Body of pancreas (tissue), 4 donors: Measurements from ENCODE around the gene GLRX3. TPM values are rescaled to one million over a fixed set of nuclear protein-coding genes. Genes with fewer than 3 reads are reported as not detected.
"Not testable (repeated sequence)": the region's sequence is repeated elsewhere in the genome, so short reads cannot be mapped to it uniquely, and the experiment has no call there.

Experiments used
- ATAC-seq: fragments of 150-250 bp; one replicate; pipeline ENCODE4 v1.9.1; 2016
- DNase-seq, 4 donors: peaks; one replicate each; pipeline ENCODE4 v3.0.0-alpha.2; 2019
- H3K27ac ChIP-seq, 4 donors: fragments of 200-600 bp; sonication (generic); 1 replicate in 3 of 4; 2 replicates in 1 of 4; pipeline versions ENCODE4 v1.5.1 to v1.6.1; 2016 to 2019; ENCODE audit warnings: mild to moderate bottlenecking in 1 of 4, mixed read lengths in 1 of 4, moderate library complexity in 1 of 4
- H3K27me3 ChIP-seq, 2 donors: fragments of 200-600 bp; sonication (generic); one replicate each; pipeline ENCODE4 v1.6.0; 2016; ENCODE audit warnings: mild to moderate bottlenecking in 1 of 2
- H3K36me3 ChIP-seq, 2 donors: fragments of 200-600 bp; sonication (generic); replicated peaks in 1 of 2; 2 replicates each; pipeline ENCODE4 v1.5.1; 2016; ENCODE audit warnings: low read depth in 2 of 2; ENCODE audit not compliant: insufficient read depth in 1 of 2
- H3K4me1 ChIP-seq: fragments of 200-600 bp; sonication (generic); one replicate; pipeline ENCODE4 v1.6.0; 2016
- H3K4me3 ChIP-seq, 2 donors: fragments of 200-600 bp; sonication (generic); 1 replicate in 1 of 2; 2 replicates in 1 of 2; pipeline ENCODE4 v1.5.1; 2016 to 2019
- H3K9me3 ChIP-seq, 3 donors: fragments of 200-600 bp; sonication (generic); 1 replicate in 2 of 3; 2 replicates in 1 of 3; pipeline ENCODE4 v1.5.1; 2016
- CTCF ChIP-seq, 7 experiments: fragments of 450-650 bp in 4 of 7; fragments of 200-600 bp in 3 of 7; sonication (generic) in 3 of 7; IDR thresholded peaks; one replicate each; pipeline ENCODE4 v1.5.1; 2016 to 2019; ENCODE audit warnings: antibody characterized with exemption in 7 of 7
- POLR2A ChIP-seq, 3 donors: fragments of 450-650 bp; IDR thresholded peaks; one replicate each; pipeline ENCODE4 v1.6.1; 2016; ENCODE audit warnings: antibody characterized with exemption in 3 of 3, mild to moderate bottlenecking in 2 of 3
- WGBS, 2 donors: methylation state at CpG; one replicate each; pipeline ENCODE4 v1.1.5; 2017; 5-methylcytosine and 5-hydroxymethylcytosine counted together
- intact Hi-C: fragments of 100-400 bp; cut with DNase I; formaldehyde crosslinking; loops from one replicate; pipeline ENCODE4 v1.15.1; 2023
- total RNA-seq, 2 donors: library from RNA; depleted of rRNA; stranded (reverse); fragments of >200 nt; gene quantifications; one replicate each; pipeline ENCODE4 v1.1.0, GENCODE V29; 2016

Gene GLRX3
- total RNA-seq = 10 to 100 TPM; 13.2 to 24.4 TPM

GRCh38 chr10:130136226-130137089 lies at the start of gene GLRX3:
Gene GLRX3, plus strand, starts transcription at chr10:130136391. Its CDS starts 30 bp downstream, at chr10:130136421.
- peak; percentile 59 to 75 (median 70) for TF ChIP-seq POLR2A (IDR thresholded peaks at IDR 0.05)
- TF ChIP-seq CTCF (IDR thresholded peaks at IDR 0.05) = no peak
- DNase-seq = peak; percentile 89 to 90 (median 90)
- Histone ChIP-seq H3K36me3 (no peaks in the 10 kb centered on the region), H3K9me3 (no peaks in the 10 kb centered on the region), H3K27me3 (no peaks in the 10 kb centered on the region), H3K4me3 (peak within 1 kb of the TSS; percentile 99 to 100), H3K27ac (peak within 1 kb of the TSS; percentile 47 to 87 (median 78)), H3K4me1 (peaks cover 43% of the 10 kb centered on the region)
- peak; percentile 97 for ATAC-seq
- intact Hi-C loops = no loop called here
- 0% methylated on average over 11 to 86 of the region's 96 CpGs for WGBS, 2 donors

DNA sequence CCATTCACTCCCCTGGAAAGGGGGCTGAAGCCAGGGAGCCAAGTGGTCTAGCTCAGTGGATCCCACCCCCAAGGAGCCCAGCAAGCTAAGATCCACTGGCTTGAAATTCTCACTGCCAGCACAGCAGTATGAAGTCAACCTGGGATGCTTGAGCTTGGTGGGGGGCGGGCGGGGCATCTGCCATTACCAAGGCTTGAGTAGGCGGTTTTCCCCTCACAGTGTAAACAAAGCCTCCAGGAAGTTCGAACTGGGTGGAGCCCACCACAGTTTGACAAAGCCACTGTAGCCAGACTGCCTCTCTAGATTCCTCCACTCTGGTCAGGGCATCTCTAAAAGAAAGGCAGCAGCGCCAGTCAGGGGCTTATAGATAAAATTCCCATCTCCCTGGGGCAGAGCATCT lies 45.6 kb upstream of the GLRX3 start:
- DNase-seq, H3K27ac ChIP-seq, H3K27me3 ChIP-seq, H3K9me3 ChIP-seq, ATAC-seq, H3K4me1 ChIP-seq, H3K4me3 ChIP-seq, H3K36me3 ChIP-seq, intact Hi-C loops: not testable (repeated sequence)
- WGBS, 2 donors = 86 to 100% methylated on average over 1 to 5 of the region's 5 CpGs

- TF ChIP-seq POLR2A (IDR thresholded peaks at IDR 0.05) = no peak
- no peak for TF ChIP-seq CTCF (IDR thresholded peaks at IDR 0.05)
- no peak overlapping the region for H3K4me3 ChIP-seq
- H3K27me3 ChIP-seq = no peaks in the 10 kb centered on the region
- ATAC-seq (no peak), DNase-seq (no peak)
- H3K9me3 ChIP-seq = no peaks in the 10 kb centered on the region
- no peak overlapping the region for H3K27ac ChIP-seq
- WGBS, 2 donors = 95 to 98% methylated on average over 6 of the region's 6 CpGs
- H3K36me3 ChIP-seq = no peaks in the 10 kb centered on the region
- H3K4me1 ChIP-seq = no peaks in the 10 kb centered on the region
- intact Hi-C loops = no loop called here
Observed at GRCh38 chr10:130099344-130099743, 36.8 kb upstream of the GLRX3 start.

DNA sequence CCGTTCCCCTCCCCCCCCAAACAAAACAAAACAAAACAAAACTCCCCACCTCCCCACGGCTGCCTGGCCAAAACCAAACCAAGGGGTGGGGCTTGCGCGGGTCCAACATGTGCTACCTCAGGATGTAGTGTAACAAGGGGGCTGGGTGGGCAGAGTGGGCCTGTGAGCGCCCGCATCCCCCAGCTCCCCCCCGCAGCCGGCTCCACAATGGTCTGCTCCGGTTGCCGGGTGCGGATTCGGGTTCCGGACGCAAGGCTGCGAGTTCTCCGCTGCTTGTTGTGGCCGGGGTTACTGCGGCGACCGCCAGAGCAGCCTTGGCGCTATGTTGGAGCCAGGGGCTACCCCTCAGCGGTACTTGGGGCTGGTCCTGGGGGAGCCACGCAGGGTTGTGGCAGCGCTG lies 30.5 kb upstream of the GLRX3 start:
- no peaks in the 10 kb centered on the region for H3K9me3 ChIP-seq
- H3K27me3 ChIP-seq = no peaks in the 10 kb centered on the region
- WGBS, 2 donors = 87 to 89% methylated on average over 13 to 20 of the region's 24 CpGs
- TF ChIP-seq POLR2A (IDR thresholded peaks at IDR 0.05) = no peak
- no peak for TF ChIP-seq CTCF (IDR thresholded peaks at IDR 0.05)
- peaks cover 16% of the 10 kb centered on the region for H3K4me1 ChIP-seq
- DNase-seq (no peak), ATAC-seq (no peak)
- H3K4me3 ChIP-seq = no peak overlapping the region
- no peaks in the 10 kb centered on the region for H3K36me3 ChIP-seq
- H3K27ac ChIP-seq = no peak overlapping the region
- intact Hi-C loops = no loop called here

- H3K36me3 ChIP-seq, ATAC-seq, intact Hi-C loops, H3K27ac ChIP-seq, H3K27me3 ChIP-seq, DNase-seq, H3K9me3 ChIP-seq, H3K4me3 ChIP-seq: not testable (repeated sequence)
- H3K4me1 ChIP-seq = peaks cover 29% of the 10 kb centered on the region
- WGBS, 2 donors = 76 to 83% methylated on average over 8 of the region's 8 CpGs
Observed at GRCh38 chr10:130108146-130108545, 28.0 kb upstream of the GLRX3 start.
